ENCODE measurements around the gene GDE1.

The GDE1 gene

GRCh38 chr16:19472482-19472881 lies 49.4 kb downstream of the GDE1 start:
- in situ Hi-C loops (cut with MboI; ENCODE audit: low pct_unique_long_range_greater_than_20kb, low sequenced_read_pairs, unreplicated experiment), result no loop called here
- no peak for DNase-seq (ENCODE audit: low spot score)
- TF ChIP-seq, protein P1, sequence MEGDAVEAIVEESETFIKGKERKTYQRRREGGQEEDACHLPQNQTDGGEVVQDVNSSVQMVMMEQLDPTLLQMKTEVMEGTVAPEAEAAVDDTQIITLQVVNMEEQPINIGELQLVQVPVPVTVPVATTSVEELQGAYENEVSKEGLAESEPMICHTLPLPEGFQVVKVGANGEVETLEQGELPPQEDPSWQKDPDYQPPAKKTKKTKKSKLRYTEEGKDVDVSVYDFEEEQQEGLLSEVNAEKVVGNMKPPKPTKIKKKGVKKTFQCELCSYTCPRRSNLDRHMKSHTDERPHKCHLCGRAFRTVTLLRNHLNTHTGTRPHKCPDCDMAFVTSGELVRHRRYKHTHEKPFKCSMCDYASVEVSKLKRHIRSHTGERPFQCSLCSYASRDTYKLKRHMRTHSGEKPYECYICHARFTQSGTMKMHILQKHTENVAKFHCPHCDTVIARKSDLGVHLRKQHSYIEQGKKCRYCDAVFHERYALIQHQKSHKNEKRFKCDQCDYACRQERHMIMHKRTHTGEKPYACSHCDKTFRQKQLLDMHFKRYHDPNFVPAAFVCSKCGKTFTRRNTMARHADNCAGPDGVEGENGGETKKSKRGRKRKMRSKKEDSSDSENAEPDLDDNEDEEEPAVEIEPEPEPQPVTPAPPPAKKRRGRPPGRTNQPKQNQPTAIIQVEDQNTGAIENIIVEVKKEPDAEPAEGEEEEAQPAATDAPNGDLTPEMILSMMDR (IDR thresholded peaks at IDR 0.05; ENCODE audit: extremely low read depth, insufficient read depth, missing control alignments), result no peak

GRCh38 chr16:19468300-19468699 lies 53.6 kb downstream of the GDE1 start:
- no peak for DNase-seq (ENCODE audit: low spot score)
- TF ChIP-seq, protein P1 (IDR thresholded peaks at IDR 0.05; ENCODE audit: extremely low read depth, insufficient read depth, missing control alignments), result no peak
- in situ Hi-C loops (cut with MboI; ENCODE audit: low pct_unique_long_range_greater_than_20kb, low sequenced_read_pairs, unreplicated experiment), result no loop called here

DNA sequence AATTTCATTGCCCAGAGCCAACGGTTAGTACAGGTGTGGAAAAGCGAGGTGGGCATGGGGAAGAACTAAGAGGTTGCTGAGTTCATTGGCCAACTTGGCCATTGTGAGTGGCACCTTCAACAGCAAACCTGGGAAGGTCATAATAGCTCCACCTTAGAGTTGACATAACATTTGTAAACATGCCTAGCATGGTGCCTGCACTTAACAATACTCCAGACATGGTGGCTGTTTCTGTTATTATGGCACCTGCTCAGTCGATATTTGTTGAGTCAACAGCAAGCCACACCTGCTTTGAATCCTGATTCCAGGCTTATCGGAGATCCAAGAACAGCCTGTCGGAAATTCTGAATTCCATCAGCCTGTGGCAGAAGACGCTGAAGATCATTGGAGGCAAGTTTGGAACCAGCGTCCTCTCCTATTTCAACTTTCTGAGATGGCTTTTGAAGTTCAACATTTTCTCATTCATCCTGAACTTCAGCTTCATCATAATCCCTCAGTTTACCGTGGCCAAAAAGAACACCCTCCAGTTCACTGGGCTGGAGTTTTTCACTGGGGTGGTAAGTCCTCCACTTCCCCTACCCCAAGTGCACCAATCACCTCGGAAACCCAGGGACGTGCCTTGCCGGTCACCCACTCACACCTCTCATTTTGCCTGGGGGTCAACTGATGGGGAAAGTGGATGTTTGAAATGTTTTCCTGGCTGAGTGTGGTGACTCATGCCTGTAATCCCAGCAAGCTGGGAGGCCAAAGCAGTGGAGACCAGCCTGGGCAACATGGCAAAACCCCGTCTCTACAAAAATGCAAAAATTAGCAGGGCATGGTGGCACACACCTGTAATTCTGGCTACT lies 58.2 kb downstream of the GDE1 start:
- TF ChIP-seq, protein P1 (IDR thresholded peaks at IDR 0.05; ENCODE audit: extremely low read depth, insufficient read depth, missing control alignments), result no peak
- DNase-seq (ENCODE audit: low spot score), result no peak
- in situ Hi-C loops (cut with MboI; ENCODE audit: low pct_unique_long_range_greater_than_20kb, low sequenced_read_pairs, unreplicated experiment), result no loop called here

- DNase-seq (ENCODE audit: low spot score), result no peak
- TF ChIP-seq, protein P1 (IDR thresholded peaks at IDR 0.05; ENCODE audit: extremely low read depth, insufficient read depth, missing control alignments), result no peak
- in situ Hi-C loops (cut with MboI; ENCODE audit: low pct_unique_long_range_greater_than_20kb, low sequenced_read_pairs, unreplicated experiment), result no loop called here
These were observed 61.5 kb downstream of the GDE1 start for GRCh38 chr16:19460397-19460796.

DNA sequence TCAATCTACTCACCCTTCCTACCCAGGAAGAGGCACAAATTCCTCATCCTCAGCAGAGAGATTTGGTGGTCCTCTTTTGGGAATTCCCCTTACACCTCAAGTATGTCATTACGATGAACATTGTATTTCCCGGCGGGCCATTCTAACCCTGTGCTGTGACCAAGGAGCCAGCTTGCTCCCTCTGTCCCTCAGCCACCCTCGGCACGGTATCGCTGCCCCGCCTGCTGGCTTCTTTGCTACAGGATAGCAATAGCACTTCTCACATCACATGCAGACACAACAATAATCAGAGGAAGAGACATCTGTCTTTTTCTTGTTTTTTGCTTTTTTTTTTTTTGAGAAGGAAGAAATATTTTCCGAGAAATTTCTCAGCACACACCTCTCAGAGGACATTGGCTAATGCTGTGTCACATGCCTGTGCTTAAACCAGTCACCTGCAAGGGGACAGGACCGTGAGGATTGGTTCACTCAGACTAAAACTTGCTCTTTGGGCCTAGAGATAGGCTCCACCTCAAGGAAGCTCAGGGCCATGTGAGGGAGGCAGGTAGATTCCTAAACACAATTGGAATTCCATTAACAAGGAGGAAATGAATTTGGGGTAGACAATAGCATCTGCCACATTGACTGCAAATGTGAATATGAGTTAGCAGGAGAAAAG lies 63.0 kb downstream of the GDE1 start:
- no peak for DNase-seq (ENCODE audit: low spot score)
- TF ChIP-seq, protein P1 (IDR thresholded peaks at IDR 0.05; ENCODE audit: extremely low read depth, insufficient read depth, missing control alignments), result no peak
- in situ Hi-C loops (cut with MboI; ENCODE audit: low pct_unique_long_range_greater_than_20kb, low sequenced_read_pairs, unreplicated experiment), result no loop called here
